HPDE6-E6E7 (cell line): ENCODE results near the gene GALR1.

ENCODE experiments used
- DNase-seq: peaks from one replicate; pipeline ENCODE4 v3.0.0; 2011; ENCODE audit warnings: missing footprints; ENCODE audit errors: extremely low spot score

Gene GALR1

GRCh38 chr18:77321823-77322805 is 72.5 kb downstream of the GALR1 start:
- DNase-seq: no peak

GRCh38 chr18:77323640-77324299 is 74.1 kb downstream of the GALR1 start:
- no peak for DNase-seq
